ENCODE data around the gene CADM1. TPM values are rescaled to one million over a fixed set of nuclear protein-coding genes. Genes with fewer than 3 reads are reported as not detected.

CADM1 gene
- total and polyA plus RNA-seq, 9 donors = 6.6 to 61.2 (median 17.2) TPM

DNA sequence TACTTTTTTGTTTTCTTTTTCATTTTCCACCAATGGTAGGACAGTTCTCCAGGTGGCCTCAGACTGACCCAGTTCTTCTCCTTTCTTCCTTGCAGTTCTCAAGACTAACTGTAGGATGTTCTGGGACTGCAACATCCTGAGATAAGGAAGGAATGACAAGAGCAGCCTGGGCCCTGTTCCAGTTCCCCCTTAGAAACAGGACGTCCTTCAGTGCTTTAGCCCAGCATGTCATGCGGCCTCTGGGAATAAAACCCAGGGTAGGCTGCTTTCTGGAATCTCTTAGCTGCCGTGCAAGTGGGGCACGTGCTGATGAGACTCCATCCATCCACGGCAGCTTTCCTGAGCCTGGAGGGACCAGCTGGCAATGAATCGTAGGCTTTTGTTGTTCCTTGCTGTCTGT lies 24.0 kb upstream of the CADM1 start:
- Histone ChIP-seq H3K27ac (no peak overlapping the region), H3K4me3 (no peak overlapping the region), H3K27me3 (no peaks in the 10 kb centered on the region), H3K9me3 (no peaks in the 10 kb centered on the region), H3K4me1 (ENCODE audit: insufficient read depth) (no peaks in the 10 kb centered on the region), H3K36me3 (no peaks in the 10 kb centered on the region)
- no peak for TF ChIP-seq EP300 (IDR thresholded peaks at IDR 0.05)
- no peak for TF ChIP-seq CTCF (IDR thresholded peaks at IDR 0.05)
- no peak for TF ChIP-seq POLR2A (IDR thresholded peaks at IDR 0.05)
- intact Hi-C loops (cut with DNase I) = no loop called here
- no peak for DNase-seq
- 28 to 42% (median 34%) methylated on average over 6 of the region's 6 CpGs for WGBS, 3 donors

DNA sequence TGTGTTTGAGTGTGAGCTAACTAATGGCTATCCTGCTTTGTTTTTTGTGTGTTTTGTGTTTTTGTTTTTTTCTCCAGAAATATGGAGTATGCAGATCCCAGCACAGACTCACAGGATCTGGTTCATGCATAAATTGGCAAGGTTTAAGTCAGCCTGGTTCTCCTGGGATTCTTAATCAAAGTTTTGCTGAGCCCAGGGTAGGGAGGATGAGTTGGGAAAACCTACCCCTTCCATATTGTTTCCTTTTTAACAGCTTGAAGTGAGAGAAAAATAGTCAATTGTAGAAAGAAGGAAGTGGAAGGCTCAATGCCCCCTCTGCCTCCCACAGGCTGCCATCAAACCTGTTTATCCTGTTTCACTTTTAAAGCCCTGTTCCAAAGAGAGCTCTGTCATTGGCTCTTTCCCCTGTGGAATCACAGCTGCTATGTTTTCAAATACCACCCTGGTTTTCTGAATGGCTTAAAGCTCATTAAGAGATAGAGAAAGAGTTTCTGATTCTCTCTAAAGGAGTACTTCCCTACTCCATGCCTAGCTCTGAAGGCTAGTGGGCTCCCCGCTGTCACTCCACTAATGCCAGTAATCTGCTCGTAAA lies 23.4 kb upstream of the CADM1 start:
- Histone ChIP-seq H3K4me1 (ENCODE audit: insufficient read depth) (no peaks in the 10 kb centered on the region), H3K27ac (no peak overlapping the region), H3K27me3 (no peaks in the 10 kb centered on the region), H3K36me3 (no peaks in the 10 kb centered on the region), H3K9me3 (no peaks in the 10 kb centered on the region), H3K4me3 (no peak overlapping the region)
- TF ChIP-seq CTCF (IDR thresholded peaks at IDR 0.05) (no peak), POLR2A (IDR thresholded peaks at IDR 0.05) (no peak)
- no peak for DNase-seq
- intact Hi-C loops (cut with DNase I) = no loop called here
- 90 to 96% (median 95%) methylated on average over 2 of the region's 2 CpGs for WGBS, 3 donors

DNA sequence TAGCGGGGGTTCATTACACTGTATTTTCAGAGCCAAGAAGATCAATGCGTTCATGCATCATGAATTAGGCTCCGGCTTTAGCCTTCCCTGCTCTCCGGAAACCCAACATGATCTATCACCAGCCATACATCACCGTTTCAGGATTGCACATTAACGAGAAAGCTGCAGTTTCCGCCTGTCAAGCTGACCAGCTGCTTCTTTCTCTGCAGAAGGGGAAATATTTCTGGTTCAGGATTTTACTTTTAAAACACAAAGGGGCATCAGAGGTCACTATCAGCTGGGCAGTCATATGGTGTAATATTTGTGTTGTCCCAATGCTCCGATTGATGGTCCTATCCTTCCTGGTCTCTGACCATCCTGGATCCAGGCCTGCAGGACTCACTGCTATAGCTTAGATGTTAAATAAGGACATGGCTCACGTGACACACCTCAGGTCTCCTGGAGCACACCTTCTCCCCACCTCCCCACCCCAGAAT lies 21.4 kb upstream of the CADM1 start:
- Histone ChIP-seq H3K9me3 (no peaks in the 10 kb centered on the region), H3K4me1 (ENCODE audit: insufficient read depth) (no peaks in the 10 kb centered on the region), H3K27ac (no peak overlapping the region), H3K36me3 (no peaks in the 10 kb centered on the region), H3K27me3 (no peaks in the 10 kb centered on the region), H3K4me3 (no peak overlapping the region)
- intact Hi-C loops (cut with DNase I) = no loop called here
- no peak for DNase-seq
- no peak for TF ChIP-seq EP300 (IDR thresholded peaks at IDR 0.05)
- TF ChIP-seq CTCF (IDR thresholded peaks at IDR 0.05) = no peak
- TF ChIP-seq POLR2A (IDR thresholded peaks at IDR 0.05) = no peak
- WGBS, 3 donors = 82 to 88% (median 84%) methylated on average over 9 of the region's 9 CpGs

- H3K27me3 ChIP-seq = no peaks in the 10 kb centered on the region
- H3K36me3 ChIP-seq = no peaks in the 10 kb centered on the region
- no peaks in the 10 kb centered on the region for H3K4me1 ChIP-seq (ENCODE audit: insufficient read depth)
- intact Hi-C loops (cut with DNase I) = no loop called here
- no peak for TF ChIP-seq EP300 (IDR thresholded peaks at IDR 0.05)
- no peak for TF ChIP-seq POLR2A (IDR thresholded peaks at IDR 0.05)
- TF ChIP-seq CTCF (IDR thresholded peaks at IDR 0.05) = no peak
- no peaks in the 10 kb centered on the region for H3K9me3 ChIP-seq
- no peak overlapping the region for H3K4me3 ChIP-seq
- H3K27ac ChIP-seq = no peak overlapping the region
- no peak for DNase-seq
- WGBS, 3 donors = 45 to 68% (median 63%) methylated on average over 1 of the region's 1 CpG
Observed at GRCh38 chr11:115524572-115524971, 20.4 kb upstream of the CADM1 start.
